HG03135 (cell line): ENCODE measurements around the gene ABCG1.
A peak's percentile ranks its signal among the peaks of the same experiment; 100 is the strongest.

Experiments used
- ATAC-seq: cut with Tn5 transposase; IDR thresholded peaks from one replicate; pipeline ENCODE4 v1.9.1; 2021; ENCODE audit warnings: mild to moderate bottlenecking, moderate library complexity; ENCODE audit not compliant: unreplicated experiment

The ABCG1 gene

GRCh38 chr21:42266971-42267556, 48.1 kb downstream of the ABCG1 start:
- ATAC-seq: no peak

- no peak for ATAC-seq
These were observed 50.4 kb downstream of the ABCG1 start for GRCh38 chr21:42269386-42269785.

GRCh38 chr21:42271065-42271464, 52.1 kb downstream of the ABCG1 start:
- ATAC-seq: no peak

GRCh38 chr21:42272109-42272962, 53.4 kb downstream of the ABCG1 start:
- ATAC-seq: no peak

- ATAC-seq: no peak
These were observed 54.2 kb downstream of the ABCG1 start for GRCh38 chr21:42272984-42273600.

- ATAC-seq: no peak
These were observed 57.1 kb downstream of the ABCG1 start for GRCh38 chr21:42276076-42276475.

- no peak for ATAC-seq
These were observed 57.7 kb downstream of the ABCG1 start for GRCh38 chr21:42276526-42277154.

- no peak for ATAC-seq
These were observed 58.7 kb downstream of the ABCG1 start for GRCh38 chr21:42277593-42277992.

- ATAC-seq: no peak
These were observed 59.7 kb downstream of the ABCG1 start for GRCh38 chr21:42278451-42279149.

- no peak for ATAC-seq
These were observed 60.5 kb downstream of the ABCG1 start for GRCh38 chr21:42279341-42279871.

GRCh38 chr21:42279888-42280287, 60.9 kb downstream of the ABCG1 start:
- no peak for ATAC-seq

- ATAC-seq: no peak
These were observed 61.6 kb downstream of the ABCG1 start for GRCh38 chr21:42280356-42281180.

GRCh38 chr21:42281181-42281680, 62.3 kb downstream of the ABCG1 start:
- no peak for ATAC-seq

GRCh38 chr21:42282021-42282420, 63.1 kb downstream of the ABCG1 start:
- ATAC-seq: no peak

GRCh38 chr21:42282715-42283114, 63.8 kb downstream of the ABCG1 start:
- ATAC-seq: no peak

- ATAC-seq: peak; percentile 33
These were observed 66.8 kb downstream of the ABCG1 start for GRCh38 chr21:42285569-42286245.

- ATAC-seq: peak; percentile 54
These were observed 67.5 kb downstream of the ABCG1 start for GRCh38 chr21:42286416-42286815.

GRCh38 chr21:42287193-42288083, 68.5 kb downstream of the ABCG1 start:
- no peak for ATAC-seq
